Measurements from ENCODE around the gene THSD7A. TPM values are rescaled to one million over a fixed set of nuclear protein-coding genes. Genes with fewer than 3 reads are reported as not detected.

The THSD7A gene
- total and polyA plus RNA-seq, 9 of the 15 experiments (the other 6 are each of a cell fraction or from before 2014, with no cell fraction given) = 0.01 to 0.02 TPM; not detected in 7

DNA sequence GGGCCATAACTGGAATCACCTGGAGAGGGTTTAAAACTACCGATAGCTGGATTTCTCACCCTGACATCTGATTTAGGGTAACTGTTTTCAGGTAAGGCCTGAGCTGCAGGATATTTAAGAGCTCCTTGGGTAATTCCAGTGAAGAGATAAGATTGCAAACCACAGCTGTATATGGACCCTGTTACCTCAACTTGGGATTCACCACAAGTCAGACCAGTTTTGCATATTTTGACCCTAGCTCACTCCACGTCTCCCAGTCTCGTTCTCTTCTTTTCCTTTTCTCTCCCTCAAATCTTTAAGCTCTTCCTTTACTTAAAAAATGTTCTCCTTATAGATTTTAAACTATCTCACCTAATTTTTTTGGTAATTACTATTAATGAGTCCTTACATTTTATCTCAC lies 264.4 kb downstream of the THSD7A start:
- Histone ChIP-seq H3K9ac (ENCODE audit: insufficient read depth in 1 of 2, low read depth in 2 of 2, low read length in 2 of 2) (no peak overlapping the region), H4K20me1 (replicated peaks; ENCODE audit: control insufficient read depth, insufficient read depth, low read length) (no peaks in the 10 kb centered on the region), H3K4me3 (no peak overlapping the region), H3K36me3 (ENCODE audit: control insufficient read depth, insufficient read depth, low read length) (no peaks in the 10 kb centered on the region), H2AFZ (ENCODE audit: low read depth, low read length) (no peak overlapping the region), H3K4me1 (replicated peaks in 1 of 2; ENCODE audit: control insufficient read depth in 2 of 2, insufficient read depth in 2 of 2, low read length in 2 of 2) (no peaks in the 10 kb centered on the region), H3K79me2 (ENCODE audit: control insufficient read depth, insufficient read depth, low read length) (no peaks in the 10 kb centered on the region), H3K27me3 (ENCODE audit: control insufficient read depth in 2 of 2, insufficient read depth in 2 of 2, low read length in 2 of 2) (no peaks in the 10 kb centered on the region), H3K9me3 (replicated peaks; ENCODE audit: control insufficient read depth, insufficient read depth, low read depth, low read length) (no peaks in the 10 kb centered on the region), H3K9me1 (ENCODE audit: control insufficient read depth, insufficient read depth, low read length) (no peaks in the 10 kb centered on the region), H3K4me2 (ENCODE audit: insufficient read depth, low read length) (no peak overlapping the region), H3K27ac (ENCODE audit: extremely low read depth, low read depth, low read length) (no peak overlapping the region)
- TF ChIP-seq CBX1 (IDR thresholded peaks at IDR 0.05; ENCODE audit: low read depth) (no peak), NFRKB (IDR thresholded peaks at IDR 0.05; ENCODE audit: low read depth) (no peak), ZNF436 (CRISPR knock-in tag; IDR thresholded peaks at IDR 0.05) (no peak), HDGF (IDR thresholded peaks at IDR 0.05) (no peak), PTRF (tag; IDR thresholded peaks at IDR 0.05) (no peak), RBM15 (IDR thresholded peaks at IDR 0.05; ENCODE audit: insufficient read depth, low read length) (no peak), ZNF354B (CRISPR knock-in tag; IDR thresholded peaks at IDR 0.05) (no peak), ZNF384 (IDR thresholded peaks at IDR 0.05; ENCODE audit: low read depth, low read length) (no peak), CBFB (CRISPR knock-in tag; IDR thresholded peaks at IDR 0.05) (no peak), HLTF (IDR thresholded peaks at IDR 0.05) (no peak), CHD2 (IDR thresholded peaks at IDR 0.05; ENCODE audit: low read depth, low read length) (no peak), HOXB6 (CRISPR knock-in tag; IDR thresholded peaks at IDR 0.05; ENCODE audit: borderline replicate concordance) (no peak), KLF13 (tag; IDR thresholded peaks at IDR 0.05; ENCODE audit: borderline replicate concordance, low read depth) (no peak), TAF15 (IDR thresholded peaks at IDR 0.05; ENCODE audit: low read depth, low read length) (no peak), PCBP2 (IDR thresholded peaks at IDR 0.05; ENCODE audit: low read depth, low read length, poor library complexity, severe bottlenecking) (no peak)
- TF ChIP-seq, protein P1, sequence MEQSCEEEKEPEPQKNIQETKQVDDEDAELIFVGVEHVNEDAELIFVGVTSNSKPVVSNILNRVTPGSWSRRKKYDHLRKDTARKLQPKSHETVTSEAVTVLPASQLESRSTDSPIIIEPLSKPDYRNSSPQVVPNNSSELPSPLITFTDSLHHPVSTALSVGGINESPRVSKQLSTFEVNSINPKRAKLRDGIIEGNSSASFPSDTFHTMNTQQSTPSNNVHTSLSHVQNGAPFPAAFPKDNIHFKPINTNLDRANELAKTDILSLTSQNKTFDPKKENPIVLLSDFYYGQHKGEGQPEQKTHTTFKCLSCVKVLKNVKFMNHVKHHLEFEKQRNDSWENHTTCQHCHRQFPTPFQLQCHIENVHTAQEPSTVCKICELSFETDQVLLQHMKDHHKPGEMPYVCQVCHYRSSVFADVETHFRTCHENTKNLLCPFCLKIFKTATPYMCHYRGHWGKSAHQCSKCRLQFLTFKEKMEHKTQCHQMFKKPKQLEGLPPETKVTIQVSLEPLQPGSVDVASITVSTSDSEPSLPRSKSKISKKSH (CRISPR knock-in tag; IDR thresholded peaks at IDR 0.05) = no peak
- TF ChIP-seq, protein P2, sequence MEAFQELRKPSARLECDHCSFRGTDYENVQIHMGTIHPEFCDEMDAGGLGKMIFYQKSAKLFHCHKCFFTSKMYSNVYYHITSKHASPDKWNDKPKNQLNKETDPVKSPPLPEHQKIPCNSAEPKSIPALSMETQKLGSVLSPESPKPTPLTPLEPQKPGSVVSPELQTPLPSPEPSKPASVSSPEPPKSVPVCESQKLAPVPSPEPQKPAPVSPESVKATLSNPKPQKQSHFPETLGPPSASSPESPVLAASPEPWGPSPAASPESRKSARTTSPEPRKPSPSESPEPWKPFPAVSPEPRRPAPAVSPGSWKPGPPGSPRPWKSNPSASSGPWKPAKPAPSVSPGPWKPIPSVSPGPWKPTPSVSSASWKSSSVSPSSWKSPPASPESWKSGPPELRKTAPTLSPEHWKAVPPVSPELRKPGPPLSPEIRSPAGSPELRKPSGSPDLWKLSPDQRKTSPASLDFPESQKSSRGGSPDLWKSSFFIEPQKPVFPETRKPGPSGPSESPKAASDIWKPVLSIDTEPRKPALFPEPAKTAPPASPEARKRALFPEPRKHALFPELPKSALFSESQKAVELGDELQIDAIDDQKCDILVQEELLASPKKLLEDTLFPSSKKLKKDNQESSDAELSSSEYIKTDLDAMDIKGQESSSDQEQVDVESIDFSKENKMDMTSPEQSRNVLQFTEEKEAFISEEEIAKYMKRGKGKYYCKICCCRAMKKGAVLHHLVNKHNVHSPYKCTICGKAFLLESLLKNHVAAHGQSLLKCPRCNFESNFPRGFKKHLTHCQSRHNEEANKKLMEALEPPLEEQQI (IDR thresholded peaks at IDR 0.05) = no peak
- TF ChIP-seq, protein P3, sequence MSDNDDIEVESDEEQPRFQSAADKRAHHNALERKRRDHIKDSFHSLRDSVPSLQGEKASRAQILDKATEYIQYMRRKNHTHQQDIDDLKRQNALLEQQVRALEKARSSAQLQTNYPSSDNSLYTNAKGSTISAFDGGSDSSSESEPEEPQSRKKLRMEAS (CRISPR knock-in tag; IDR thresholded peaks at IDR 0.05) = no peak
- TF ChIP-seq, protein P4, sequence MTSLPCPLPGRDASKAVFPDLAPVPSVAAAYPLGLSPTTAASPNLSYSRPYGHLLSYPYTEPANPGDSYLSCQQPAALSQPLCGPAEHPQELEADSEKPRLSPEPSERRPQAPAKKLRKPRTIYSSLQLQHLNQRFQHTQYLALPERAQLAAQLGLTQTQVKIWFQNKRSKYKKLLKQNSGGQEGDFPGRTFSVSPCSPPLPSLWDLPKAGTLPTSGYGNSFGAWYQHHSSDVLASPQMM (CRISPR knock-in tag; IDR thresholded peaks at IDR 0.05) = no peak
- TF ChIP-seq, protein P5, sequence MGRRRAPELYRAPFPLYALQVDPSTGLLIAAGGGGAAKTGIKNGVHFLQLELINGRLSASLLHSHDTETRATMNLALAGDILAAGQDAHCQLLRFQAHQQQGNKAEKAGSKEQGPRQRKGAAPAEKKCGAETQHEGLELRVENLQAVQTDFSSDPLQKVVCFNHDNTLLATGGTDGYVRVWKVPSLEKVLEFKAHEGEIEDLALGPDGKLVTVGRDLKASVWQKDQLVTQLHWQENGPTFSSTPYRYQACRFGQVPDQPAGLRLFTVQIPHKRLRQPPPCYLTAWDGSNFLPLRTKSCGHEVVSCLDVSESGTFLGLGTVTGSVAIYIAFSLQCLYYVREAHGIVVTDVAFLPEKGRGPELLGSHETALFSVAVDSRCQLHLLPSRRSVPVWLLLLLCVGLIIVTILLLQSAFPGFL (CRISPR knock-in tag; IDR thresholded peaks at IDR 0.05) = no peak
- ChIA-PET POLR2A (no interaction called here), CTCF (ENCODE audit: low intra/inter-chr PET ratio) (no interaction called here)
- in situ Hi-C loops (cut with MboI) (no loop called here), intact Hi-C loops (cut with micrococcal nuclease) (no loop called here)
- no peak for DNase-seq (ENCODE audit: extremely low read depth in 1 of 4, low spot score in 3 of 4)
- no TSS peak for BruUV-seq (replicated peaks)
- ATAC-seq = no peak
- WGBS (ENCODE audit: insufficient coverage, low coverage, missing lambda C conversion rate) = 2% methylated on average over 3 of the region's 3 CpGs
- no peak for FAIRE-seq
